Naive thymus-derived CD8-positive, alpha-beta T cell (primary cell): ENCODE measurements around the gene MAP7D3. TPM values are rescaled to one million over a fixed set of nuclear protein-coding genes. Genes with fewer than 3 reads are reported as not detected.
A peak's percentile ranks its signal among the peaks of the same experiment; 100 is the strongest.
"Not testable (repeated sequence)": the region's sequence is repeated elsewhere in the genome, so short reads cannot be mapped to it uniquely, and the experiment has no call there.

ENCODE experiments used
- ATAC-seq, 2 donors: fragments of 150-1000 bp; cut with Tn5 transposase in 1 of 2; sonication (Bioruptor Pico), chemical (Tn5 transposase) in 1 of 2; 1 replicate in 1 of 2; 2 replicates in 1 of 2; pipeline ENCODE4 v1.10.0; 2021; ENCODE audit warnings: mild to moderate bottlenecking in 2 of 2, moderate library complexity in 2 of 2
- POLR2A ChIA-PET: fragments of 350-600 bp; sonication (Branson Sonifier 250); formaldehyde crosslinking; loops from one replicate; lab custom pipeline; 2021; ENCODE audit warnings: antibody characterized with exemption; lab: Charles Lee
- DNase-seq, 10 donors: peaks; one replicate each; pipeline versions ENCODE4 v3.0.0 to v3.0.0-alpha.2; 2020 to 2022
- H3K27ac Mint-ChIP-seq, 10 donors: one replicate each; pipeline ENCODE4 v1.8.0; 2020 to 2022; ENCODE audit warnings: mild to moderate bottlenecking in 10 of 10, mixed read lengths in 10 of 10, moderate library complexity in 4 of 10, inconsistent platforms in 1 of 10
- H3K27me3 Mint-ChIP-seq, 5 donors: one replicate each; pipeline ENCODE4 v1.8.0; 2021 to 2022; ENCODE audit warnings: mixed read lengths in 5 of 5
- H3K36me3 Mint-ChIP-seq, 3 donors: one replicate each; pipeline ENCODE4 v1.8.0; 2020 to 2022; ENCODE audit warnings: mixed read lengths in 3 of 3, mild to moderate bottlenecking in 2 of 3, inconsistent platforms in 1 of 3
- H3K4me1 Mint-ChIP-seq, 4 donors: one replicate each; pipeline ENCODE4 v1.8.0; 2021 to 2022; ENCODE audit warnings: mixed read lengths in 4 of 4
- H3K4me3 Mint-ChIP-seq, 10 donors: one replicate each; pipeline ENCODE4 v1.8.0; 2020 to 2022; ENCODE audit warnings: mild to moderate bottlenecking in 10 of 10, mixed read lengths in 10 of 10, moderate library complexity in 6 of 10, inconsistent platforms in 1 of 10
- H3K9me3 Mint-ChIP-seq, 9 donors: one replicate each; pipeline ENCODE4 v1.8.0; 2020 to 2022; ENCODE audit warnings: mixed read lengths in 9 of 9, mild to moderate bottlenecking in 3 of 9, inconsistent platforms in 1 of 9, moderate library complexity in 1 of 9
- polyA plus RNA-seq, 3 donors: library from polyadenylated mRNA; unstranded; fragments of 300-500 nt; fragmentation: Illumina TruSeq; gene quantifications; one replicate each; pipeline ENCODE4 v1.2.3, GENCODE V29; 2021
- total RNA-seq, 8 experiments: library from RNA in 2 of 8; stranded (reverse) in 2 of 8; gene quantifications; one replicate each; pipeline ENCODE4 v1.2.3 and lab custom pipeline; 2021 to 2026

Gene MAP7D3
- total RNA-seq (1 to 10 TPM; 7.7 to 8.3 TPM), polyA plus RNA-seq (1 to 10 TPM; 3.5 to 5.6 (median 4.2) TPM), total RNA-seq (lab: John Stamatoyannopoulos, UW) (10.8 to 82.0 (median 33.3) reads per million in 6 experiments)

- H3K36me3 Mint-ChIP-seq = peaks cover 0 to 2% (median 0%) of the 10 kb centered on the region in 3 donors
- DNase-seq (peak; percentile 52 to 80 (median 63)), ATAC-seq (peak; percentile 89 to 94)
- H3K4me3 Mint-ChIP-seq = peak within 1 kb of the TSS; percentile 84 to 96 (median 92)
- no peaks in the 10 kb centered on the region for H3K27me3 Mint-ChIP-seq
- H3K4me1 Mint-ChIP-seq = peaks cover 2 to 11% (median 7%) of the 10 kb centered on the region in 4 donors
- POLR2A ChIA-PET = no interaction called here
- peak within 1 kb of the TSS; percentile 74 to 94 (median 90) for H3K27ac Mint-ChIP-seq
- no peaks in the 10 kb centered on the region for H3K9me3 Mint-ChIP-seq
These were observed at the start of gene MAP7D3 for GRCh38 chrX:136251041-136251991. Gene MAP7D3, minus strand, starts transcription at chrX:136251400. Its CDS starts 42 bp downstream, at chrX:136251358.

DNA sequence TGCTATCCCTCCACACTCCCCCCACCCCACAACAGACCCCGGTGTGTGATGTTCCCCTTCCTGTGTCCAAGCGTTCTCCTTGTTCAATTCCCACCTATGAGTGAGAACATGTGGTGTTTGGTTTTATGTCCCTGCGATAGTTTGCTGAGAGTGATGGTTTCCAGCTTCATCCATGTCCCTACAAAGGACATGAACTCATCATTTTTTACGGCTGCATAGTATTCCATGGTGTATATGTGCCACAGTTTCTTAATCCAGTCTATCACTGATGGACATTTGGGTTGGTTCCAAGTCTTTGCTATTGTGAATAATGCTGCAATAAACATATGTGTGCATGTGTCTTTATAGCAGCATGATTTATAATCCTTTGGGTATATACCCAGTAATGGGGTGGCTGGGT, 49.5 kb upstream of the MAP7D3 start, which contains the start of gene ADGRG4:
ADGRG4 (plus strand) TSS at position 243 of the 400 bp plus-strand sequence. CDS start 7,815 bp downstream, outside the sequence.
- H3K9me3 Mint-ChIP-seq, POLR2A ChIA-PET, H3K36me3 Mint-ChIP-seq, H3K4me3 Mint-ChIP-seq, H3K27ac Mint-ChIP-seq, ATAC-seq, H3K27me3 Mint-ChIP-seq, H3K4me1 Mint-ChIP-seq, DNase-seq: not testable (repeated sequence)

- ATAC-seq (no peak), DNase-seq (no peak)
- no peak overlapping the region for H3K27ac Mint-ChIP-seq
- peaks cover 0 to 2% (median 0%) of the 10 kb centered on the region in 5 donors for H3K27me3 Mint-ChIP-seq
- H3K4me3 Mint-ChIP-seq = no peak overlapping the region
- POLR2A ChIA-PET = no interaction called here
- H3K36me3 Mint-ChIP-seq = no peaks in the 10 kb centered on the region
- peaks cover 0 to 4% (median 0%) of the 10 kb centered on the region in 9 donors for H3K9me3 Mint-ChIP-seq
- no peaks in the 10 kb centered on the region for H3K4me1 Mint-ChIP-seq
These were observed 44.2 kb upstream of the MAP7D3 start for GRCh38 chrX:136295380-136295779.

GRCh38 chrX:136292656-136293055, 41.5 kb upstream of the MAP7D3 start:
- Mint-ChIP-seq H3K36me3 (no peaks in the 10 kb centered on the region), H3K27ac (no peak overlapping the region), H3K27me3 (peaks cover 0 to 2% (median 0%) of the 10 kb centered on the region in 5 donors), H3K9me3 (no peaks in the 10 kb centered on the region), H3K4me3 (no peak overlapping the region), H3K4me1 (no peaks in the 10 kb centered on the region)
- POLR2A ChIA-PET = no interaction called here
- no peak for DNase-seq
- no peak for ATAC-seq

GRCh38 chrX:136291824-136292223, 40.6 kb upstream of the MAP7D3 start:
- ATAC-seq (no peak), DNase-seq (no peak)
- POLR2A ChIA-PET = no interaction called here
- H3K9me3 Mint-ChIP-seq = no peaks in the 10 kb centered on the region
- no peak overlapping the region for H3K27ac Mint-ChIP-seq
- no peak overlapping the region for H3K4me3 Mint-ChIP-seq
- no peaks in the 10 kb centered on the region for H3K4me1 Mint-ChIP-seq
- peaks cover 0 to 2% (median 0%) of the 10 kb centered on the region in 5 donors for H3K27me3 Mint-ChIP-seq
- H3K36me3 Mint-ChIP-seq = no peaks in the 10 kb centered on the region

- DNase-seq, POLR2A ChIA-PET, H3K4me3 Mint-ChIP-seq, ATAC-seq, H3K36me3 Mint-ChIP-seq, H3K27ac Mint-ChIP-seq, H3K4me1 Mint-ChIP-seq, H3K27me3 Mint-ChIP-seq, H3K9me3 Mint-ChIP-seq: not testable (repeated sequence)
These were observed 35.2 kb upstream of the MAP7D3 start for GRCh38 chrX:136286375-136286774.

DNA sequence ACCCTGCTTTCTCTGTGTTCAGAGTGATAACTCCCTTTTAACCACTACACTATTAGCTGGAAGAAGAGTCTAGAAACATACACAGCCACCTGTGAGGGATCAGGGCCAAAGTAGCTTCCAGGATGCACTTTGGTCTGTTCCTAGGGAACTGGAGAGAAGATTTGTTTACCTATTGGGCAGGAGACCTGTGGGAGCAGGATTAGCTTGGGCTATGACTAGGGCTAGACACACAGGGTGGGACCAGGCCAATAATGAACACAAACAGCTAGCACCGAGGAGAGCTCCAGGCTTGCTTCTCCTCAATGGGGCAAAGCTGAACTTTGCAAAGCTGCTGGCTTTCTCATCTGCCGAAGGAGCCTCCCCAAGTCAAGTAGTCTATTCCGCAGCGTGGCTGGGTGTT, 24.4 kb upstream of the MAP7D3 start:
- Mint-ChIP-seq H3K27ac (no peak overlapping the region), H3K4me1 (peaks cover 0 to 5% (median 2%) of the 10 kb centered on the region in 4 donors), H3K36me3 (no peaks in the 10 kb centered on the region), H3K4me3 (no peak overlapping the region), H3K9me3 (no peaks in the 10 kb centered on the region), H3K27me3 (no peaks in the 10 kb centered on the region)
- ATAC-seq = no peak
- DNase-seq = no peak
- POLR2A ChIA-PET = no interaction called here

GRCh38 chrX:136273986-136274385, 22.8 kb upstream of the MAP7D3 start:
- Mint-ChIP-seq H3K36me3 (no peaks in the 10 kb centered on the region), H3K4me1 (peaks cover 0 to 5% (median 2%) of the 10 kb centered on the region in 4 donors), H3K9me3 (no peaks in the 10 kb centered on the region), H3K27me3 (no peaks in the 10 kb centered on the region), H3K27ac (no peak overlapping the region), H3K4me3 (no peak overlapping the region)
- POLR2A ChIA-PET = no interaction called here
- ATAC-seq (no peak), DNase-seq (no peak)

DNA sequence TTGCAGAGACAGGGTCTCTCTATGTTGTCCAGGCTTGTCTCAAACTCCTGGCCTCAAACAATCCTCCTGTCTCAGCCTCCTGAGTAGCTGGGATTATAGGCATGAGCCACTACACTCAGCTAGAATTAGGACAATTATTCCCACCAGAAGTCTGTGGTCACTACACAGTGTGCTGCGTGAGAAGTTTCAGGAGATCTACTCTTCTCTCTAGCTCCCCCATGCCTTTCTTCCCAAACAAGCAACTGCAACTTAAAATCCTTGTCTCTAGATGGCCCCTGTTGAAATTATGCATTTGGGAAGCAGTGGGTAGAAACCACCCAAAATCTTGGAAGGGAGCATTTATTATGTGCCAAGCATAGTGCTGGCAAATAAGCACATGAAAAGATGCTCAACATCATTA, 21.1 kb upstream of the MAP7D3 start:
- Mint-ChIP-seq H3K27me3 (no peaks in the 10 kb centered on the region), H3K9me3 (no peaks in the 10 kb centered on the region), H3K27ac (no peak overlapping the region), H3K4me1 (peaks cover 0 to 5% (median 2%) of the 10 kb centered on the region in 4 donors), H3K36me3 (no peaks in the 10 kb centered on the region), H3K4me3 (no peak overlapping the region)
- ATAC-seq (no peak), DNase-seq (no peak)
- POLR2A ChIA-PET = no interaction called here

DNA sequence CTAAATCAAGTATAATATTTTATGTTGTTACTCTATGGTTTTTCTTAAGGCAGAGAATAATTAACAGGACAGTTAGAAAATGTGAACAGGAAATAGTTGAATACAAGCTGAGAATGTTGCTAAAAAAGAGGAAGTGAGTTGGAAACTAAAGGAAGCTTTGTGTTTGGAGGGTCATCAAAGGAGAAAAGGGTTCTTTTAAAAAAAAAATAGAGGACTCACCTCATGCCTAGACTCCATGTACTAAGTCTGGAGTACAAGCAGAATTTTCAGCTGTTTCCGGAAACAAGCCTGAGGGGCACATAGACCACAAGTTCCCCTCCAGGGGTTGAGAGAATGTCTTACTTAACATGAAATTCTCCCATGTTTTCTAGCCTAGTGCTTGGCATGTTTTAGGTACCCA, 20.1 kb upstream of the MAP7D3 start:
- ATAC-seq (no peak), DNase-seq (no peak)
- Mint-ChIP-seq H3K27ac (peak overlapping the region in 1 of 10 donors; percentile 20), H3K4me1 (peaks cover 0 to 5% (median 2%) of the 10 kb centered on the region in 4 donors), H3K27me3 (no peaks in the 10 kb centered on the region), H3K9me3 (no peaks in the 10 kb centered on the region), H3K36me3 (no peaks in the 10 kb centered on the region), H3K4me3 (no peak overlapping the region)
- POLR2A ChIA-PET = interaction anchor here (0.6 kb wide), 1 partner anchor 666 kb away, joined by 5 read pairs; no protein-coding TSS in a partner anchor

GRCh38 chrX:136269921-136270320, 18.7 kb upstream of the MAP7D3 start:
- no peak for ATAC-seq
- Mint-ChIP-seq H3K27me3 (no peaks in the 10 kb centered on the region), H3K27ac (no peak overlapping the region), H3K4me1 (peaks cover 0 to 5% (median 2%) of the 10 kb centered on the region in 4 donors), H3K9me3 (no peaks in the 10 kb centered on the region), H3K36me3 (no peaks in the 10 kb centered on the region), H3K4me3 (no peak overlapping the region)
- no peak for DNase-seq
- POLR2A ChIA-PET = no interaction called here

DNA sequence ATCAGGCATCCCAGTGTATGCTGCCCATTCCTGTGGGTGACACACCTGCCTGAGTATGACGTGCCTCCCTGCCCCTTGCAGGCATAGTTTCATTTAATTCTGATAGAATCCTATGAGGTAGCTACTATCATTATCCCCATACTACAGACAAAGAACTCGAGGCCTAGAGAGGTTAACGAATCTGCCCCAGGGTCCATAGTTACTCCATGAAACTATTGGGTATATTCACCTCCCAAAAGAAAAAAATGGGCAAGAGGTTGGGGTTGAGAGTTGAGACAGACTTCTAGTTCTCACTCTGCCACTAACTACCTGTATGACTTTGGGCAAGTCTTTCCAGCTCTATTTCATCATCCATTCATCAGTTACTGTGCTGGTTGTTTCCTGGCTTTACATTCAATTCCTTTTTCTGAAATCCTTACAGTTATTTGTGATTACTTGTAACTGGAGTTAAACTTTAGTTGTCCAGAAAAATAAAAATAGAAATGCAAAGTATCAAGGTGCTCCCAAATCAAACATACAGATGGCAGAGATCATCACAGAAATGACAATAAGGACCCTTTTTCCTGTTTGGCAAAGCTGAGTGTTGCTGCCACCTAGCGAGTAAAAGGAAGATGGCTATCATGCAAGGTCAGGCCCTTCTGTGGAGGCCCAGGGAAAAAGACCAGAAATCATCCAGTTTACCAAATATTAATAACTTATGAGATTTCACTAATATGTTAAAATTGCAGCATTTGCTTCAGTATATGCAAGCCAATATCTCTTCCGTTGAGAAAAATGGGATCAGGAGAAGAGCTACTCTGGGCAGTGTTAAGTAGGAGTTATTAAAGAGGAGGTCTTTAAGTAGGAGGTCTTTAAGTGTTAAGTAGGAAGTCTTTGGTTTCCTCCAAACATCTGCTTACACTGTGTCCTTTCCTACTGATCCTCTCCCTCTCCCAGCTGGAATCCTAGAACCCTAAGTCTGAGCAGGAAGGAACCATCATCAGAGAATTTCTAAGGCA, 17.1 kb upstream of the MAP7D3 start:
- H3K4me1 Mint-ChIP-seq = peaks cover 0 to 5% (median 2%) of the 10 kb centered on the region in 4 donors
- POLR2A ChIA-PET = no interaction called here
- DNase-seq = peak in 9 of 10 donors; percentile 5 to 54 (median 33)
- no peak overlapping the region for H3K27ac Mint-ChIP-seq
- no peak overlapping the region for H3K4me3 Mint-ChIP-seq
- H3K9me3 Mint-ChIP-seq = no peaks in the 10 kb centered on the region
- ATAC-seq = peak; percentile 57 to 69
- H3K36me3 Mint-ChIP-seq = no peaks in the 10 kb centered on the region
- H3K27me3 Mint-ChIP-seq = no peaks in the 10 kb centered on the region
